Fibroblast of the aortic adventitia (primary cell): ENCODE data around the gene CRIP1. TPM values are rescaled to one million over a fixed set of nuclear protein-coding genes. Genes with fewer than 3 reads are reported as not detected.

Source experiments
- DNase-seq: peaks from one replicate; pipeline ENCODE4 v3.0.0-alpha.2; 2010; ENCODE audit warnings: low read depth
- H3K4me3 ChIP-seq: 2 replicates; pipeline ENCODE4 v1.5.1; 2011; ENCODE audit warnings: low read depth, mild to moderate bottlenecking, control low read depth, low read length, moderate library complexity
- CTCF ChIP-seq: IDR thresholded peaks from 2 replicates; pipeline ENCODE4 v1.5.1; 2011; ENCODE audit warnings: mild to moderate bottlenecking, low read length, control low read depth, inconsistent platforms; ENCODE audit not compliant: insufficient read depth
- total RNA-seq: library from RNA; depleted of rRNA; stranded (reverse); fragments of >200 nt; gene quantifications from 2 replicates; pipeline ENCODE4 v1.2.3, GENCODE V29; 2012; ENCODE audit warnings: low replicate concordance

CRIP1 gene
- total RNA-seq, 1 donor = 9.4 TPM

- no peak overlapping the region for H3K4me3 ChIP-seq
- no peak for TF ChIP-seq CTCF
- DNase-seq = no peak
Observed at GRCh38 chr14:105445901-105446845, 40.5 kb upstream of the CRIP1 start.

- TF ChIP-seq CTCF = no peak
- H3K4me3 ChIP-seq = no peak overlapping the region
- no peak for DNase-seq
Observed at GRCh38 chr14:105446971-105447370, 39.7 kb upstream of the CRIP1 start.

- no peak overlapping the region for H3K4me3 ChIP-seq
- no peak for TF ChIP-seq CTCF
- DNase-seq = no peak
Observed at GRCh38 chr14:105447651-105448640, 38.7 kb upstream of the CRIP1 start.

GRCh38 chr14:105448706-105449111 is 38.0 kb upstream of the CRIP1 start:
- H3K4me3 ChIP-seq = no peak overlapping the region
- DNase-seq = peak; percentile 59
- TF ChIP-seq CTCF = peak; percentile 92

- DNase-seq = no peak
- no peak for TF ChIP-seq CTCF
- H3K4me3 ChIP-seq = no peak overlapping the region
Observed at GRCh38 chr14:105449276-105450122, 37.2 kb upstream of the CRIP1 start.

- H3K4me3 ChIP-seq = no peak overlapping the region
- no peak for TF ChIP-seq CTCF
- DNase-seq = no peak
Observed at GRCh38 chr14:105450123-105450505, 36.6 kb upstream of the CRIP1 start.
